Measurements from ENCODE around the gene ADGRB2. TPM values are rescaled to one million over a fixed set of nuclear protein-coding genes. Genes with fewer than 3 reads are reported as not detected.

ADGRB2 gene
- total and polyA plus RNA-seq, 2 donors (not counting 1 experiment from before 2014, with no cell fraction given), result 4.4 to 10.4 TPM

DNA sequence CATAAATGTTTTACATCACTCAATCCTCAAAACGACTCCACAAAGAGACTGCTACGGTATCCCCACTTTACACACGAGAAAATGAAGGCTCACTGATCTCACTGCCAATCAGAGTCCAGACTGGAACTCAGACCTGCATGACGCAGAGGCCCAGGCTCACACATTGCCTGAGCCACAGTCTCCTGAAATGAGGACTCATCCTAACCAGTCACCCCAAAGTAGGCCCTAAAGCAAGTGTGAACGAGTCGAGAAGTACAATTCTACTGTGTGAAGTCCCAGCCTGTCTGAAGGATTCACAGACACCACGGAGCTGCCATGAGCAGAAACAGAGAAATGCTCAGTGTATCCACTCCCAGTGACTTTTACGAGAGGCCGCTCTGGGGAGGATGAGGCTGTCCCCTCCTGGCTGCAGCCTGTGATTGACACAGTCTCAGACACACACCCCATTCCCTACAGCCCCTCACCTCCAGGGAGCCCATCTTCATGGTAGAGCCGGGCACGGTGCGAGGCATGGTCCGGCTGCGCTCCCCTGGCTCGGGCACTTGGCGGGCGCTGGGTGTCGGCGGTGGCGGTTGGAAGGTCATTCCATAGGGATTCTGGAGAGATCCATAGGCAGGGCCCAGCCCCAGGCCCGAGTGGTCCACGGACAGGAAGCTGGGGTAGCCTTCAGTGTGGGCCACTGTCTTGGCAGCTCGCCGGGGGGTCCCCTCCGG lies 33.6 kb downstream of the ADGRB2 start:
- Histone ChIP-seq H3K27me3 (ENCODE audit: control insufficient read depth, insufficient read depth, low read length) (no peaks in the 10 kb centered on the region), H2AFZ (ENCODE audit: low read length) (no peak overlapping the region), H3K27ac (ENCODE audit: insufficient read depth, low read length) (no peak overlapping the region), H3K4me2 (ENCODE audit: extremely low read depth, insufficient read depth, low read length) (no peak overlapping the region), H3K36me3 (ENCODE audit: control insufficient read depth, insufficient read depth, low read length) (no peaks in the 10 kb centered on the region), H4K20me1 (ENCODE audit: control insufficient read depth, extremely low read depth, insufficient read depth, low read length) (no peaks in the 10 kb centered on the region), H3K9ac (ENCODE audit: insufficient read depth, low read length) (no peak overlapping the region), H3K79me2 (ENCODE audit: control insufficient read depth, insufficient read depth, low read length) (no peaks in the 10 kb centered on the region), H3K4me3 (replicated peaks in 1 of 4; ENCODE audit: control extremely low read depth in 1 of 4, insufficient read depth in 1 of 4, low read depth in 3 of 4, low read length in 4 of 4) (no peak overlapping the region), H3K9me3 (ENCODE audit: control insufficient read depth, insufficient read depth, low read depth, low read length) (no peaks in the 10 kb centered on the region), H3K4me1 (ENCODE audit: control insufficient read depth, extremely low read depth, insufficient read depth, low read length) (no peaks in the 10 kb centered on the region)
- no peak for DNase-seq (ENCODE audit: low read depth in 2 of 2)
- TF ChIP-seq, protein P1, sequence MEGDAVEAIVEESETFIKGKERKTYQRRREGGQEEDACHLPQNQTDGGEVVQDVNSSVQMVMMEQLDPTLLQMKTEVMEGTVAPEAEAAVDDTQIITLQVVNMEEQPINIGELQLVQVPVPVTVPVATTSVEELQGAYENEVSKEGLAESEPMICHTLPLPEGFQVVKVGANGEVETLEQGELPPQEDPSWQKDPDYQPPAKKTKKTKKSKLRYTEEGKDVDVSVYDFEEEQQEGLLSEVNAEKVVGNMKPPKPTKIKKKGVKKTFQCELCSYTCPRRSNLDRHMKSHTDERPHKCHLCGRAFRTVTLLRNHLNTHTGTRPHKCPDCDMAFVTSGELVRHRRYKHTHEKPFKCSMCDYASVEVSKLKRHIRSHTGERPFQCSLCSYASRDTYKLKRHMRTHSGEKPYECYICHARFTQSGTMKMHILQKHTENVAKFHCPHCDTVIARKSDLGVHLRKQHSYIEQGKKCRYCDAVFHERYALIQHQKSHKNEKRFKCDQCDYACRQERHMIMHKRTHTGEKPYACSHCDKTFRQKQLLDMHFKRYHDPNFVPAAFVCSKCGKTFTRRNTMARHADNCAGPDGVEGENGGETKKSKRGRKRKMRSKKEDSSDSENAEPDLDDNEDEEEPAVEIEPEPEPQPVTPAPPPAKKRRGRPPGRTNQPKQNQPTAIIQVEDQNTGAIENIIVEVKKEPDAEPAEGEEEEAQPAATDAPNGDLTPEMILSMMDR (conservative IDR thresholded peaks at IDR 0.05 in 1 of 2, IDR thresholded peaks at IDR 0.05 in 1 of 2; ENCODE audit: low read depth in 1 of 2, low read length in 2 of 2), result no peak
- no peak for TF ChIP-seq EZH2 (IDR thresholded peaks at IDR 0.05; ENCODE audit: low read length, missing control alignments)

DNA sequence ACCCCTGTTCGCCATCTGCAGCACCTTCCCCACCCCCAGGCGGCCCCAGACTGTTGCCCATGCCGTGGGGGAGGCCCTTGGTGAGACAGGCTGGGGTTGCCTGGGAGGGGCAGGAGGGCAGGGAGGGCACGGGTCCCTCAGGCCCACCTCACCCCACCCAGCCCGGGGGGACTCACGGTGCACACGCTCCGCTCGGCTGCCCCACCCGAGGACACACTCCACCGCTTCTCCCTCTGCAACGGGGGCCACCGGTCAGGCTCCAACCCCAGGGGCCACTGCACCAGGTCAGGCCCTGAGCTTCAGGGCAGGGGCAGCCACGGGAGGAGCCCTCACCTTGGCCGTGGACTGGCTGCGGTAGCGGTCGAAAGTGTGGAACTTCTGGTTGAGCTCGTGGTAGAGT lies 36.3 kb downstream of the ADGRB2 start:
- no peak overlapping the region for H3K27ac ChIP-seq (ENCODE audit: insufficient read depth, low read length)
- no peaks in the 10 kb centered on the region for H3K79me2 ChIP-seq (ENCODE audit: control insufficient read depth, insufficient read depth, low read length)
- no peak for TF ChIP-seq EZH2 (IDR thresholded peaks at IDR 0.05; ENCODE audit: low read length, missing control alignments)
- TF ChIP-seq, protein P1 (conservative IDR thresholded peaks at IDR 0.05 in 1 of 2, IDR thresholded peaks at IDR 0.05 in 1 of 2; ENCODE audit: low read depth in 1 of 2, low read length in 2 of 2), result no peak
- DNase-seq (ENCODE audit: low read depth in 2 of 2), result no peak
- no peak overlapping the region for H3K9ac ChIP-seq (ENCODE audit: insufficient read depth, low read length)
- H2AFZ ChIP-seq (ENCODE audit: low read length), result no peak overlapping the region
- no peak overlapping the region for H3K4me3 ChIP-seq (replicated peaks in 1 of 4; ENCODE audit: control extremely low read depth in 1 of 4, insufficient read depth in 1 of 4, low read depth in 3 of 4, low read length in 4 of 4)
- H3K36me3 ChIP-seq (ENCODE audit: control insufficient read depth, insufficient read depth, low read length), result no peaks in the 10 kb centered on the region
- no peaks in the 10 kb centered on the region for H4K20me1 ChIP-seq (ENCODE audit: control insufficient read depth, extremely low read depth, insufficient read depth, low read length)
- H3K27me3 ChIP-seq (ENCODE audit: control insufficient read depth, insufficient read depth, low read length), result no peaks in the 10 kb centered on the region
- no peaks in the 10 kb centered on the region for H3K4me1 ChIP-seq (ENCODE audit: control insufficient read depth, extremely low read depth, insufficient read depth, low read length)
- no peaks in the 10 kb centered on the region for H3K9me3 ChIP-seq (ENCODE audit: control insufficient read depth, insufficient read depth, low read depth, low read length)
- no peak overlapping the region for H3K4me2 ChIP-seq (ENCODE audit: extremely low read depth, insufficient read depth, low read length)

DNA sequence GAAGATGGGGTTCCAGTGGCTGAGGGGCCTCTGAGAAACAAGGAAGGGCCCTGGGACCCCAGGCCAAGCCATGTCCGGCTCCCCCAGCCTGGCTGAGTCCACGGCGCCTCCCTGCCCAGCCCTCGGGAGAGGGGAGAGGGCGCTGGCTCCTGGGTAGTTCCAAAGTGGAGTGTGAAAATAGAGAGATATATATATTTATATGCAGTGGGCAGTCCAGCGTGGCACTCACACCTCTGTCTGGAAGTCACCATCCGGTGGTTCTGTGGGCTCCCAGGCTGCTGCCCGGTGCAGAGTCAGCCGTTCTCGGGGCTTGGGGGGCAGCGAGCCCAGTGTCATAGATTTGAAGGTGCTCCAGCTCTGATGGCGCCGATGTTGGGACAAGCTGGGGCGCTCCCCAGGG lies 36.9 kb downstream of the ADGRB2 start:
- Histone ChIP-seq H3K9ac (ENCODE audit: insufficient read depth, low read length) (no peak overlapping the region), H3K27me3 (ENCODE audit: control insufficient read depth, insufficient read depth, low read length) (no peaks in the 10 kb centered on the region), H4K20me1 (ENCODE audit: control insufficient read depth, extremely low read depth, insufficient read depth, low read length) (no peaks in the 10 kb centered on the region), H3K27ac (ENCODE audit: insufficient read depth, low read length) (no peak overlapping the region), H3K4me3 (replicated peaks in 1 of 4; ENCODE audit: control extremely low read depth in 1 of 4, insufficient read depth in 1 of 4, low read depth in 3 of 4, low read length in 4 of 4) (no peak overlapping the region), H3K79me2 (ENCODE audit: control insufficient read depth, insufficient read depth, low read length) (no peaks in the 10 kb centered on the region), H2AFZ (ENCODE audit: low read length) (no peak overlapping the region), H3K9me3 (ENCODE audit: control insufficient read depth, insufficient read depth, low read depth, low read length) (no peaks in the 10 kb centered on the region), H3K36me3 (ENCODE audit: control insufficient read depth, insufficient read depth, low read length) (no peaks in the 10 kb centered on the region), H3K4me2 (ENCODE audit: extremely low read depth, insufficient read depth, low read length) (no peak overlapping the region), H3K4me1 (ENCODE audit: control insufficient read depth, extremely low read depth, insufficient read depth, low read length) (no peaks in the 10 kb centered on the region)
- DNase-seq (ENCODE audit: low read depth in 2 of 2), result no peak
- TF ChIP-seq EZH2 (IDR thresholded peaks at IDR 0.05; ENCODE audit: low read length, missing control alignments), result no peak
- TF ChIP-seq, protein P1 (conservative IDR thresholded peaks at IDR 0.05 in 1 of 2, IDR thresholded peaks at IDR 0.05 in 1 of 2; ENCODE audit: low read depth in 1 of 2, low read length in 2 of 2), result no peak
